K562 (cell line): ENCODE results near the gene RAB17. TPM values are rescaled to one million over a fixed set of nuclear protein-coding genes. Genes with fewer than 3 reads are reported as not detected.

Experiments used
- ATAC-seq: fragments of 200-7000 bp; cut with Tn5 transposase; 3 replicates; pipeline ENCODE4 v1.9.1; 2020; ENCODE audit warnings: moderate library complexity
- BruUV-seq: library from RNA; stranded (reverse); fragments of 400-500 nt; replicated peaks from 2 replicates; lab custom pipeline; 2021; lab: Mats Ljungman, UMichigan
- CTCF ChIA-PET: fragments of 300-600 bp; formaldehyde crosslinking; extraction: SDS; loops from one replicate; lab custom pipeline; 2021; ENCODE audit warnings: low intra/inter-chr PET ratio; lab: Yijun Ruan, JAX
- POLR2A ChIA-PET: fragments of 300-600, 350-650 bp; sonication (Branson Sonifier 250); formaldehyde crosslinking; extraction: SDS; loops from one replicate; lab custom pipeline; 2021; ENCODE audit warnings: antibody characterized with exemption, inconsistent platforms; lab: Yijun Ruan, JAX
- DNase-seq, 4 experiments: peaks; one replicate each; pipeline versions ENCODE4 v3.0.0 to v3.0.0-alpha.2; 2011 to 2018; ENCODE audit warnings: low spot score in 3 of 4, mixed read lengths in 3 of 4; ENCODE audit errors: extremely low read depth in 1 of 4
- FAIRE-seq: peaks from 2 replicates; lab custom pipeline; 2011; peaks lifted over from hg19 to GRCh38; lab: Jason Lieb, UNC
- H2AFZ ChIP-seq: 2 replicates; pipeline ENCODE4 v1.6.0; 2011; ENCODE audit warnings: low read depth, low read length, control low read depth, inconsistent platforms
- H3K27ac ChIP-seq: fragments of 200-600 bp; 3 replicates; pipeline ENCODE4 v1.8.0; 2011; ENCODE audit warnings: low read depth, mild to moderate bottlenecking, control low read depth, inconsistent platforms, low read length, moderate library complexity, mixed read lengths; ENCODE audit errors: extremely low read depth
- H3K27me3 ChIP-seq, 2 experiments: fragments of 300-600 bp in 1 of 2; 2 replicates in 1 of 2; 3 replicates in 1 of 2; pipeline versions ENCODE4 v1.6.0 to v1.8.0; 2011; ENCODE audit warnings: inconsistent platforms in 2 of 2, low read length in 2 of 2, mild to moderate bottlenecking in 1 of 2, mixed read lengths in 1 of 2, moderate library complexity in 1 of 2; ENCODE audit not compliant: control insufficient read depth in 2 of 2, insufficient read depth in 2 of 2
- H3K36me3 ChIP-seq: fragments of 300-600 bp; 3 replicates; pipeline ENCODE4 v1.8.0; 2011; ENCODE audit warnings: mild to moderate bottlenecking, low read length, inconsistent platforms; ENCODE audit not compliant: control insufficient read depth, insufficient read depth
- H3K4me1 ChIP-seq, 2 experiments: fragments of 200-600 bp in 1 of 2; replicated peaks in 1 of 2; 2 replicates in 1 of 2; 3 replicates in 1 of 2; pipeline versions ENCODE4 v1.5.1 to v1.8.0; 2011; ENCODE audit warnings: inconsistent platforms in 2 of 2, low read length in 2 of 2, mild to moderate bottlenecking in 1 of 2, mixed read lengths in 1 of 2, moderate library complexity in 1 of 2; ENCODE audit not compliant: control insufficient read depth in 2 of 2, insufficient read depth in 2 of 2
- H3K4me2 ChIP-seq: 2 replicates; pipeline ENCODE4 v1.6.1; 2011; ENCODE audit warnings: low read length, control low read depth, inconsistent platforms, mixed read lengths; ENCODE audit not compliant: insufficient read depth
- H3K4me3 ChIP-seq: fragments of 200-600 bp; sonication (generic), shearing (Covaris generic); 2 replicates; pipeline ENCODE4 v1.5.1; 2016; ENCODE audit warnings: control low read depth, inconsistent platforms
- H3K79me2 ChIP-seq: fragments of 200-600 bp; 3 replicates; pipeline ENCODE4 v1.8.0; 2011; ENCODE audit warnings: low read length, inconsistent platforms; ENCODE audit not compliant: control insufficient read depth, insufficient read depth
- H3K9ac ChIP-seq, 2 experiments: 2 replicates each; pipeline versions ENCODE4 v1.6.0 to v1.6.1; 2011; ENCODE audit warnings: low read depth in 2 of 2, low read length in 2 of 2, control low read depth in 1 of 2, inconsistent platforms in 1 of 2, mild to moderate bottlenecking in 1 of 2, mixed read lengths in 1 of 2; ENCODE audit not compliant: insufficient read depth in 1 of 2
- H3K9me1 ChIP-seq: one replicate; pipeline ENCODE4 v1.6.0; 2011; ENCODE audit warnings: inconsistent platforms, mild to moderate bottlenecking, low read length, moderate library complexity; ENCODE audit not compliant: control insufficient read depth, insufficient read depth
- H3K9me3 ChIP-seq: replicated peaks from 2 replicates; pipeline ENCODE4 v1.5.1; 2011; ENCODE audit warnings: low read depth, low read length, inconsistent platforms; ENCODE audit not compliant: control insufficient read depth, insufficient read depth
- H4K20me1 ChIP-seq: replicated peaks from 2 replicates; pipeline ENCODE4 v1.6.1; 2011; ENCODE audit warnings: low read length, inconsistent platforms, mixed read lengths; ENCODE audit not compliant: control insufficient read depth, insufficient read depth
- C11orf30 ChIP-seq: fragments of 450-650 bp; IDR thresholded peaks from 2 replicates; pipeline ENCODE4 v1.6.1; 2016; ENCODE audit warnings: low read depth, mild to moderate bottlenecking
- DACH1 ChIP-seq: fragments of 450-650 bp; IDR thresholded peaks from 2 replicates; pipeline ENCODE4 v1.6.1; 2018; ENCODE audit not compliant: partially characterized antibody
- EGR1 ChIP-seq: fragments of 450-650 bp; conservative IDR thresholded peaks from 2 replicates; pipeline ENCODE4 v1.6.1; 2017; ENCODE audit warnings: mild to moderate bottlenecking
- FOXK1 ChIP-seq: sonication (generic); formaldehyde crosslinking; IDR thresholded peaks from 2 replicates; pipeline ENCODE4 v1.8.0; 2022; ENCODE audit warnings: missing genetic modification reagents, mild to moderate bottlenecking, borderline replicate concordance
- HSF4 ChIP-seq: fragments of 250-450 bp; sonication (Bioruptor Pico); IDR thresholded peaks from 2 replicates; pipeline ENCODE4 v2.1.2; 2022; ENCODE audit warnings: mild to moderate bottlenecking, moderate library complexity, borderline replicate concordance
- NR3C1 ChIP-seq: sonication (generic); formaldehyde crosslinking; IDR thresholded peaks from 2 replicates; pipeline ENCODE4 v1.8.1; 2022; ENCODE audit warnings: missing genetic modification reagents
- THRA ChIP-seq: fragments of 450-650 bp; IDR thresholded peaks from 2 replicates; pipeline ENCODE4 v1.6.1; 2017; ENCODE audit warnings: mild to moderate bottlenecking, moderate library complexity
- XRCC3 ChIP-seq: fragments of 450-650 bp; IDR thresholded peaks from 2 replicates; pipeline ENCODE4 v1.6.1; 2017; ENCODE audit warnings: mild to moderate bottlenecking, moderate library complexity
- ZFP1 ChIP-seq: fragments of 450-650 bp; formaldehyde crosslinking; IDR thresholded peaks from 2 replicates; pipeline ENCODE4 v1.4.0; 2020; ENCODE audit warnings: mild to moderate bottlenecking, mixed read lengths
- ZNF121 ChIP-seq: sonication (generic); formaldehyde crosslinking; conservative IDR thresholded peaks from 2 replicates; pipeline ENCODE4 v1.8.0; 2022; ENCODE audit warnings: missing genetic modification reagents
- ZNF174 ChIP-seq: fragments of 250-450 bp; sonication (Bioruptor Pico); IDR thresholded peaks from 2 replicates; pipeline ENCODE4 v1.4.0; 2020; ENCODE audit warnings: mild to moderate bottlenecking
- ZNF347 ChIP-seq: fragments of 450-650 bp; formaldehyde crosslinking; IDR thresholded peaks from 2 replicates; pipeline ENCODE4 v1.4.0; 2020; ENCODE audit warnings: low read depth, mild to moderate bottlenecking, moderate library complexity
- ZNF586 ChIP-seq: fragments of 450-650 bp; formaldehyde crosslinking; conservative IDR thresholded peaks from 2 replicates; pipeline ENCODE4 v1.4.0; 2020; ENCODE audit warnings: mild to moderate bottlenecking, moderate library complexity
- ZNF785 ChIP-seq: fragments of 250-450 bp; sonication (Bioruptor Pico); IDR thresholded peaks from 2 replicates; pipeline ENCODE4 v1.4.0; 2020; ENCODE audit warnings: mild to moderate bottlenecking
- WGBS: fragments of 100-300 bp; shearing (Covaris generic); methylation state at CpG from one replicate; pipeline ENCODE4 v1.1.6; 2016; ENCODE audit warnings: low coverage, mixed read lengths; ENCODE audit not compliant: insufficient coverage; ENCODE audit errors: missing lambda C conversion rate; 5-methylcytosine and 5-hydroxymethylcytosine counted together
- in situ Hi-C: fragments of 300-500 bp; cut with MboI; formaldehyde crosslinking; loops from 4 replicates; pipeline ENCODE4 v1.15.0; 2018; ENCODE audit warnings: inconsistent platforms, mixed read lengths
- intact Hi-C: fragments of 100-400 bp; cut with micrococcal nuclease; formaldehyde crosslinking; loops from 2 replicates; pipeline ENCODE4 v1.14.2; 2022
- polyA plus RNA-seq, 8 experiments: library from polyadenylated mRNA; depleted of rRNA in 4 of 8; stranded (reverse) in 5 of 8; unstranded in 3 of 8; fragments of >200 nt; fragmentation: Nextera tagmentation in 2 of 8; fragmentation: Illumina TruSeq in 1 of 8; extraction: Ambion mirVana in 2 of 8; extraction: Trizol in 1 of 8; gene quantifications; 2 replicates each; pipeline versions ENCODE4 v1.2.1 to v1.2.3, GENCODE V29; 2011 to 2014; ENCODE audit warnings: inconsistent platforms in 1 of 8, missing spikeins in 1 of 8
- total RNA-seq, 7 experiments: library from RNA; depleted of rRNA in 6 of 7; stranded (reverse); fragments of >200 nt in 6 of 7; fragmentation: Illumina TruSeq in 2 of 7; extraction: Trizol in 2 of 7; gene quantifications; 2 replicates each; pipeline versions ENCODE4 v1.2.1 to v1.2.3, GENCODE V29; 2011 to 2021; ENCODE audit warnings: low replicate concordance in 1 of 7
- TF ChIP-seq, protein P1 (sequence below): IDR thresholded peaks from 2 replicates; pipeline ENCODE4 v1.6.1; 2012; ENCODE audit warnings: low read depth, low read length, improper control_type of control experiment, borderline replicate concordance

RAB17 gene
- total and polyA plus RNA-seq, 9 of the 15 experiments (the other 6 are each of a cell fraction or from before 2014, with no cell fraction given) = 0.13 TPM; not detected in 8

- Histone ChIP-seq H3K36me3 (no peaks in the 10 kb centered on the region), H3K9me3 (no peaks in the 10 kb centered on the region), H3K9me1 (no peaks in the 10 kb centered on the region), H4K20me1 (no peaks in the 10 kb centered on the region), H3K4me3 (no peak within 1 kb of the TSS), H2AFZ (no peak within 1 kb of the TSS), H3K4me1 (no peaks in the 10 kb centered on the region), H3K9ac (no peak within 1 kb of the TSS), H3K27me3 (peaks cover 11 to 67% of the 10 kb centered on the region in 2 experiments), H3K4me2 (no peak within 1 kb of the TSS), H3K27ac (no peak within 1 kb of the TSS), H3K79me2 (no peaks in the 10 kb centered on the region)
- WGBS = 37% methylated on average over 11 of the region's 114 CpGs
- ChIA-PET CTCF (no interaction called here), POLR2A (no interaction called here)
- in situ Hi-C loops = no loop called here
- intact Hi-C loops = no loop called here
- BruUV-seq = no TSS peak
- FAIRE-seq = no peak
- no peak for DNase-seq
- TF ChIP-seq DACH1 = no peak
- TF ChIP-seq ZNF174 (CRISPR knock-in tag) = no peak
- TF ChIP-seq ZNF785 (CRISPR knock-in tag) = no peak
- no peak for TF ChIP-seq ZNF121
- TF ChIP-seq XRCC3 = no peak
- no peak for TF ChIP-seq ZFP1
- no peak for TF ChIP-seq NR3C1 (CRISPR knock-in tag)
- TF ChIP-seq C11orf30 = no peak
- no peak for TF ChIP-seq ZNF347
- TF ChIP-seq, protein P1, sequence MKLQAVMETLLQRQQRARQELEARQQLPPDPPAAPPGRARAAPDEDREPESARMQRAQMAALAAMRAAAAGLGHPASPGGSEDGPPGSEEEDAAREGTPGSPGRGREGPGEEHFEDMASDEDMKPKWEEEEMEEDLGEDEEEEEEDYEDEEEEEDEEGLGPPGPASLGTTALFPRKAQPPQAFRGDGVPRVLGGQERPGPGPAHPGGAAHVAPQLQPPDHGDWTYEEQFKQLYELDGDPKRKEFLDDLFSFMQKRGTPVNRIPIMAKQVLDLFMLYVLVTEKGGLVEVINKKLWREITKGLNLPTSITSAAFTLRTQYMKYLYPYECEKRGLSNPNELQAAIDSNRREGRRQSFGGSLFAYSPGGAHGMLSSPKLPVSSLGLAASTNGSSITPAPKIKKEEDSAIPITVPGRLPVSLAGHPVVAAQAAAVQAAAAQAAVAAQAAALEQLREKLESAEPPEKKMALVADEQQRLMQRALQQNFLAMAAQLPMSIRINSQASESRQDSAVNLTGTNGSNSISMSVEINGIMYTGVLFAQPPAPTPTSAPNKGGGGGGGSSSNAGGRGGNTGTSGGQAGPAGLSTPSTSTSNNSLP = no peak
- TF ChIP-seq ZNF586 (CRISPR knock-in tag) = no peak
- no peak for TF ChIP-seq FOXK1 (CRISPR knock-in tag)
- no peak for TF ChIP-seq EGR1
- no peak for TF ChIP-seq HSF4 (CRISPR knock-in tag)
- no peak for TF ChIP-seq THRA
- no peak for ATAC-seq
Measured at GRCh38 chr2:237627441-237628246, 37.1 kb upstream of the RAB17 start, which contains the start of gene LRRFIP1. LRRFIP1 (plus strand) TSS chr2:237627587; CDS start chr2:237627645, 58 bp downstream.
